ENCODE measurements around the gene TAF4B. TPM values are rescaled to one million over a fixed set of nuclear protein-coding genes. Genes with fewer than 3 reads are reported as not detected.

The TAF4B gene
- total and polyA plus RNA-seq, 2 of the 8 experiments (the other 6 are each of a cell fraction or from before 2014, with no cell fraction given), result 9.3 to 19.8 TPM

GRCh38 chr18:26370037-26370436 is 143.8 kb downstream of the TAF4B start (continued):
- TF ChIP-seq CHD7 (IDR thresholded peaks at IDR 0.05; ENCODE audit: insufficient replicate concordance, low read length) (no peak), YY1 (IDR thresholded peaks at IDR 0.05; ENCODE audit: low read depth, low read length) (no peak), KDM1A (IDR thresholded peaks at IDR 0.05; ENCODE audit: borderline replicate concordance, low read length) (no peak), PHF8 (conservative IDR thresholded peaks at IDR 0.05; ENCODE audit: low read depth, low read length) (no peak), POLR2AphosphoS5 (IDR thresholded peaks at IDR 0.05; ENCODE audit: low read depth, low read length) (no peak), SIN3A (conservative IDR thresholded peaks at IDR 0.05 in 1 of 2, IDR thresholded peaks at IDR 0.05 in 1 of 2; ENCODE audit: low read depth in 1 of 2, low read length in 2 of 2) (no peak), NANOG (IDR thresholded peaks at IDR 0.05; ENCODE audit: insufficient read depth, low read depth, low read length, poor library complexity, severe bottlenecking) (no peak), BRCA1 (IDR thresholded peaks at IDR 0.05; ENCODE audit: low read depth, low read length) (no peak)
